T-helper 1 cell (primary cell): ENCODE results near the gene PPP1R18.
"Not testable (repeated sequence)": the region's sequence is repeated elsewhere in the genome, so short reads cannot be mapped to it uniquely, and the experiment has no call there.

ENCODE experiments used
- DNase-seq, 5 donors: peaks; one replicate each; pipeline ENCODE4 v3.0.0-alpha.2; 2012 to 2020

Gene PPP1R18

DNA sequence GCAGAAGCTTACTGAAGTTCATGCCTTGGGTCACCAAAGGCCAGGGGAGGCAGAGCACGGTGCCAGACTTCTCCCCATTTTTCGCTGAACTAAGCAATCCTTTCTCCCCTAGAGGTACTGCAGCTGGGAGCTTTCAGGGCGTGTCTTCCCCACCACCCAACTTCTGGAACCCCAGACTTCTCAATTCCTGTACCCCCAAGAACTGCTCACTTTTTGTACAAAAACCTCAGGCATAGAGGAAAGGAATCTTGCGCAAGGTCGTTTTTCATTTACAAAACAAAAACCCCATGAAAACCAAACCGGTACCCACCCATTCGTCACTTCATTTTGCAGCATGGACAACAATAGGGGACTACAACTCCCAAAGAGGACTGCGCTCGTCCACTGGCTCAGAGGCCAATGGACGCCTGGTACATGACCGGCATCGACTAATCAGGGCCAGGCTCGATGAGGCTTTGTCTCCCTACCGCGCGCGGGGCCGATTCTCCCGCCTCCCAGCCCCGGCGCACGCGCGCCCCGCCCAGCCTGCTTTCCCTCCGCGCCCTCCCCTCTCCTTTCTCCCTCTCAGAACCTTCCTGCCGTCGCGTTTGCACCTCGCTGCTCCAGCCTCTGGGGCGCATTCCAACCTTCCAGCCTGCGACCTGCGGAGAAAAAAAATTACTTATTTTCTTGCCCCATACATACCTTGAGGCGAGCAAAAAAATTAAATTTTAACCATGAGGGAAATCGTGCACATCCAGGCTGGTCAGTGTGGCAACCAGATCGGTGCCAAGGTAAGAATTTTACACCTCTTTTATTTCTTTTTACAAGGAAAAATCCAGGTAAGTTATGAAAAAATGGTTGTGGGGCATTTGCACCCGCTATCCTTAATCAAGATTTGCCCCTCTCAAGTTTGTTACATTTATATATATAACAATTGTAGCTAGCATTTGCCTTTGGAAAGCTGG, 33.6 kb upstream of the PPP1R18 start, which contains the start of gene TUBB:
Gene TUBB (plus strand): TSS at position 562 of the 947 bp plus-strand sequence. CDS start 155 bp downstream, at position 717.
- DNase-seq: peak; percentile 89 to 99 (median 95)

- no peak for DNase-seq
Measured at GRCh38 chr6:30719356-30719755, 32.9 kb upstream of the PPP1R18 start.

- DNase-seq: not testable (repeated sequence)
Measured at GRCh38 chr6:30717845-30718720, 31.6 kb upstream of the PPP1R18 start.

GRCh38 chr6:30717129-30717844, 30.8 kb upstream of the PPP1R18 start, which contains the start of gene MDC1:
TSS of gene MDC1 (minus strand) at chr6:30717281. CDS start at chr6:30715175, 2,106 bp downstream.
- peak; percentile 97 to 100 (median 98) for DNase-seq

- DNase-seq: no peak
Measured at GRCh38 chr6:30716879-30717128, 30.4 kb upstream of the PPP1R18 start.

DNA sequence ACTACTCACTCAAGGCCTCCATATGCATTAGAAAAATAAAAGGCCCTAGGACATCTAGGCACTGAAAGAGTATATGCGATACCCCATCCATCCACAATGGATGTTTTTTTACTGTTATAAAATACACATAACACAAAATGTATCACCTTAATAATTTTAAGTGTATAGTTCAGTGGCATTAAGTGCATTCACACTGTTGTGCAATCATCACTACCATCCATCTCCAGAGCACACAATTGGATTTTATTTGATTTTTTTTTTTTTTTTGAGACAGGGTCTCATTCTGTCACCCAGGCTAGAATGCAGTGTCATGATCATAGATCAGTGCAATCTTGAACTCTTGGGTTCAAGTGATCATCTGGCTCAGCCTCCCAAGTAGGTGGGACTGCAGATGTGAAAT, 27.8 kb upstream of the PPP1R18 start:
- DNase-seq: no peak

- no peak for DNase-seq
Measured at GRCh38 chr6:30712441-30712945, 26.0 kb upstream of the PPP1R18 start.

GRCh38 chr6:30711758-30712380, 25.4 kb upstream of the PPP1R18 start:
- no peak for DNase-seq

- no peak for DNase-seq
Measured at GRCh38 chr6:30709101-30709868, 22.8 kb upstream of the PPP1R18 start.

- DNase-seq: no peak
Measured at GRCh38 chr6:30707281-30707850, 20.9 kb upstream of the PPP1R18 start.

DNA sequence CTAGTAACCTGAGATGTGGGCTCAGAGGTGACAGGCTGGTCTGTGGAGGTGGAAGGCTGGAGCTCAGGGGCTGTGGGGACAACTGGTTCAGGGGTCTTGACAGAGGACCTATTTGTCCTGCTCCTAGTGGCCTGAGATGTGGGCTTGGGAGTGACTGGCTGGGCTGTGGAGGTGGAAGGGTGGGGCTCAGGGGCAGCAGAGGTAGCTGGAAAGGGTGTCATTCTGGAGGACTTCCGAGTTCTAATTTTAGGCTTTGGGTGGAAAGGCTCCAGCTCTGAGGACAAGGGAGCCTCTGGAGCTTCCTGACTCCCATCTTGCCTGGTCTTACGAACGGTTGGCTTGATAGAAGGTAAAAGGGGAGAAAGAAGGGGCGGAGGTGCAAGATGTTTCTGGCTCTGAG, 19.2 kb upstream of the PPP1R18 start:
- no peak for DNase-seq

GRCh38 chr6:30703821-30704220, 17.4 kb upstream of the PPP1R18 start:
- no peak for DNase-seq

GRCh38 chr6:30703011-30703410, 16.6 kb upstream of the PPP1R18 start:
- no peak for DNase-seq

- no peak for DNase-seq
Measured at GRCh38 chr6:30700340-30700739, 13.9 kb upstream of the PPP1R18 start.

GRCh38 chr6:30696432-30696831, 10.0 kb upstream of the PPP1R18 start:
- DNase-seq: no peak

- no peak for DNase-seq
Measured at GRCh38 chr6:30691208-30691847, 4.9 kb upstream of the PPP1R18 start.

GRCh38 chr6:30690403-30691207, 4.2 kb upstream of the PPP1R18 start, which contains the start of gene NRM:
TSS of gene NRM (minus strand) at chr6:30690984. CDS start at chr6:30690974, 10 bp downstream.
- DNase-seq: peak; percentile 56 to 79 (median 65)

DNA sequence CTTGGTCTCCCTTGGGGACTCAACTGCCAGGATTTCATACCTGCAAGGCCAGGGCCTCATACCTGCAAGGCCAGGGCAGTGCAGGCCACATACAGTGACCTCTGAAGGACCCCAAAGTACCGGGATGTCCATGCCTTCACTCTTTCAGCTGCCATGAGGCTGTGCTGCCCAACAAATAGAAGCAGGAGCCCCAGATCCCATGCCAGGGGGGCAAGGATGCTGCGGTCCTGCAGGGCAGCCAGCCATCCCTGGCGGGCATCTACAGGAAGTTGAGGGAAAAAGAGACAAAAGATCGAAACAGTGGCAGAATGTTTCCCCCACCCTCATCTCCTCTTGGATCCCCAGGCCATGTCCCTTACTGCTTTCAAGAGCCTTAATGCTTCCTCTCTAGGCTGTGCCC, 3.5 kb upstream of the PPP1R18 start:
- no peak for DNase-seq
